Spleen (tissue), 7 donors: ENCODE data around the gene ZNF576.

Experiments
- CTCF ChIP-seq, 11 experiments: fragments of 200-600 bp in 7 of 11; fragments of 450-650 bp in 4 of 11; sonication (generic) in 4 of 11; IDR thresholded peaks in 8 of 11; conservative IDR thresholded peaks in 3 of 11; 1 replicate in 7 of 11; 2 replicates in 4 of 11; pipeline versions ENCODE4 v1.4.0 to v1.8.0; 2016 to 2021; ENCODE audit warnings: antibody characterized with exemption in 11 of 11, inconsistent platforms in 4 of 11, mild to moderate bottlenecking in 1 of 11
- POLR2A ChIP-seq, 3 donors: fragments of 450-650 bp; IDR thresholded peaks; one replicate each; pipeline ENCODE4 v1.5.1; 2017; ENCODE audit warnings: antibody characterized with exemption in 3 of 3, mild to moderate bottlenecking in 1 of 3
- POLR2AphosphoS5 ChIP-seq, 3 donors: sonication (generic); formaldehyde crosslinking; IDR thresholded peaks; one replicate each; pipeline ENCODE4 v1.5.1; 2017; ENCODE audit warnings: antibody characterized with exemption in 3 of 3
- donor health status: DM: no; HTN: no; CAD: no; lungs with moderate emphysema.
- donor health status: DM: no; HTN: no; CAD: no.
- donor health status: DM: no; HTN: no; CAD: no.

DNA sequence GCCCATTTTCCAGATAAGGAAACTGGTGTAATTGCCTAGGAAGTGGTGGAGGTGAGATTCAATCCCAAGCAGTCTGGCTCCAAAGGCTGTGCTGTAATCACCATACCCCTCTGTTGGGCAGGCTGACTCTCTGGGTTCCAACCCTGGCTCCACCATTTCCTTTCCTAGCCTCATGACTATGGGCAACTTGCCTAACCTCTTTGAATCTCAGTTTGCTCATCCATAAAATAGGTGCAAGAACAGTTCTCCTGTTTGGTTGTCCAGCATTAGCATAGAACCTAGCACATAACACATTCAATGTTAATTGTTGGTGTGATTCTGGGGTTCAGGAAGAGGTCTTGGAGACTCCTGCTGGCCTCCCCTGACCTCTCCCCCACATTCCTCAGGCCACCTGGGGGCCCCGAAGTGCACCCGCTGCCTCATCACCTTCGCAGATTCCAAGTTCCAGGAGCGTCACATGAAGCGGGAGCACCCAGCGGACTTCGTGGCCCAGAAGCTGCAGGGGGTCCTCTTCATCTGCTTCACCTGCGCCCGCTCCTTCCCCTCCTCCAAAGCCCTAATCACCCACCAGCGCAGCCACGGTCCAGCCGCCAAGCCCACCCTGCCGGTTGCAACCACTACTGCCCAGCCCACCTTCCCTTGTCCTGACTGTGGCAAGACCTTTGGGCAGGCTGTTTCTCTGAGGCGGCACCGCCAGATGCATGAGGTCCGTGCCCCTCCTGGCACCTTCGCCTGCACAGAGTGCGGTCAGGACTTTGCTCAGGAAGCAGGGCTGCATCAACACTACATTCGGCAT is 2.2 kb downstream of the ZNF576 start:
- no peak for TF ChIP-seq CTCF (IDR thresholded peaks at IDR 0.05 in 8 of 11, conservative IDR thresholded peaks at IDR 0.05 in 3 of 11)
- TF ChIP-seq POLR2A (IDR thresholded peaks at IDR 0.05), result no peak
- no peak for TF ChIP-seq POLR2AphosphoS5 (IDR thresholded peaks at IDR 0.05)
